IMR-90 (cell line): ENCODE data around the gene RAD51AP1. TPM values are rescaled to one million over a fixed set of nuclear protein-coding genes. Genes with fewer than 3 reads are reported as not detected.
A peak's percentile ranks its signal among the peaks of the same experiment; 100 is the strongest.

Experiments used
- ATAC-seq: fragments of 200-7000 bp; cut with Tn5 transposase; 2 replicates; pipeline ENCODE4 v1.9.1; 2020; ENCODE audit warnings: low read depth, mild to moderate bottlenecking, moderate library complexity
- BruUV-seq: library from RNA; stranded (reverse); fragments of 400-500 nt; replicated peaks from 2 replicates; lab custom pipeline; 2021; lab: Mats Ljungman, UMichigan
- CTCF ChIA-PET: fragments of 300-600 bp; formaldehyde crosslinking; extraction: SDS; loops from one replicate; lab custom pipeline; 2021; ENCODE audit warnings: antibody characterized with exemption; lab: Yijun Ruan, JAX
- POLR2A ChIA-PET: fragments of 300-600 bp; sonication (Branson Sonifier 250); formaldehyde crosslinking; loops from one replicate; lab custom pipeline; 2022; ENCODE audit warnings: antibody characterized with exemption; ENCODE audit not compliant: unreplicated experiment; lab: Charles Lee
- DNase-seq: peaks from one replicate; pipeline ENCODE4 v3.0.0; 2013
- H2AFZ ChIP-seq: replicated peaks from 2 replicates; pipeline ENCODE3; 2013; ENCODE audit warnings: low read length, mild to moderate bottlenecking; ENCODE audit not compliant: poor library complexity
- H2AK5ac ChIP-seq: 2 replicates; pipeline ENCODE4 v1.6.1; 2013; ENCODE audit warnings: low read depth, low read length, inconsistent platforms
- H2AK9ac ChIP-seq: replicated peaks from 2 replicates; pipeline ENCODE3; 2013; ENCODE audit warnings: mild to moderate bottlenecking, low read depth, low read length, moderate library complexity; ENCODE audit not compliant: poor library complexity
- H2BK120ac ChIP-seq: 2 replicates; pipeline ENCODE4 v1.6.1; 2013; ENCODE audit warnings: low read depth, low read length, inconsistent platforms
- H2BK15ac ChIP-seq: 3 replicates; pipeline ENCODE4 v1.6.1; 2013; ENCODE audit warnings: low read depth, low read length, inconsistent platforms
- H2BK20ac ChIP-seq: 2 replicates; pipeline ENCODE4 v1.6.1; 2013; ENCODE audit warnings: low read depth, mild to moderate bottlenecking, inconsistent platforms, low read length, moderate library complexity
- H2BK5ac ChIP-seq: 2 replicates; pipeline ENCODE4 v1.6.1; 2013; ENCODE audit warnings: mild to moderate bottlenecking, low read depth, low read length, inconsistent platforms; ENCODE audit not compliant: poor library complexity, severe bottlenecking
- H3K14ac ChIP-seq: replicated peaks from 2 replicates; pipeline ENCODE4 v1.6.1; 2013; ENCODE audit warnings: low read depth, low read length, inconsistent platforms
- H3K18ac ChIP-seq: 2 replicates; pipeline ENCODE4 v1.6.1; 2013; ENCODE audit warnings: low read depth, low read length, control low read depth
- H3K23ac ChIP-seq: 2 replicates; pipeline ENCODE4 v1.6.1; 2013; ENCODE audit warnings: low read depth, low read length, inconsistent platforms
- H3K27ac ChIP-seq: 2 replicates; pipeline ENCODE4 v1.5.1; 2013; ENCODE audit warnings: mild to moderate bottlenecking, control low read depth, low read length; ENCODE audit not compliant: insufficient read depth
- H3K27me3 ChIP-seq: 2 replicates; pipeline ENCODE4 v1.6.1; 2013; ENCODE audit warnings: low read length; ENCODE audit not compliant: control insufficient read depth, insufficient read depth
- H3K36me3 ChIP-seq: 2 replicates; pipeline ENCODE4 v1.6.1; 2013; ENCODE audit warnings: low read length, mixed read lengths; ENCODE audit not compliant: control insufficient read depth, insufficient read depth
- H3K4ac ChIP-seq: 2 replicates; pipeline ENCODE4 v1.6.1; 2013; ENCODE audit warnings: low read depth, low read length, inconsistent platforms
- H3K4me1 ChIP-seq: 2 replicates; pipeline ENCODE4 v1.6.1; 2013; ENCODE audit warnings: low read length, mixed read lengths; ENCODE audit not compliant: control insufficient read depth, insufficient read depth
- H3K4me2 ChIP-seq: 2 replicates; pipeline ENCODE4 v1.6.1; 2013; ENCODE audit warnings: low read depth, mild to moderate bottlenecking, control low read depth, low read length, moderate library complexity
- H3K4me3 ChIP-seq: 2 replicates; pipeline ENCODE4 v1.5.1; 2013; ENCODE audit warnings: low read depth, mild to moderate bottlenecking, control low read depth, low read length, moderate library complexity; ENCODE audit not compliant: insufficient read depth
- H3K56ac ChIP-seq: 2 replicates; pipeline ENCODE4 v1.6.1; 2013; ENCODE audit warnings: low read length, inconsistent platforms; ENCODE audit not compliant: insufficient read depth; ENCODE audit errors: extremely low read depth
- H3K79me1 ChIP-seq, 2 experiments: 2 replicates each; pipeline ENCODE4 v1.6.1; 2013; ENCODE audit warnings: low read length in 2 of 2, inconsistent platforms in 1 of 2, low read depth in 1 of 2
- H3K9ac ChIP-seq: 2 replicates; pipeline ENCODE4 v1.6.1; 2013; ENCODE audit warnings: low read depth, low read length, control low read depth
- H3K9me1 ChIP-seq: 2 replicates; pipeline ENCODE4 v1.6.1; 2013; ENCODE audit warnings: low read length, inconsistent platforms; ENCODE audit not compliant: insufficient read depth
- H3K9me3 ChIP-seq: 2 replicates; pipeline ENCODE4 v1.6.1; 2013; ENCODE audit warnings: low read length; ENCODE audit not compliant: control insufficient read depth, insufficient read depth
- H4K20me1 ChIP-seq: 2 replicates; pipeline ENCODE4 v1.6.1; 2013; ENCODE audit warnings: low read length, inconsistent platforms; ENCODE audit not compliant: insufficient read depth
- H4K5ac ChIP-seq: 2 replicates; pipeline ENCODE4 v1.6.1; 2013; ENCODE audit warnings: mild to moderate bottlenecking, low read depth, low read length, control low read depth
- H4K8ac ChIP-seq, 2 experiments: 2 replicates each; pipeline ENCODE4 v1.6.1; 2013; ENCODE audit warnings: low read depth in 2 of 2, low read length in 2 of 2, control low read depth in 1 of 2, inconsistent platforms in 1 of 2
- H4K91ac ChIP-seq: 2 replicates; pipeline ENCODE4 v1.6.1; 2013; ENCODE audit warnings: low read depth, low read length, inconsistent platforms; ENCODE audit not compliant: insufficient read depth
- POLR2A ChIP-seq: IDR thresholded peaks from 2 replicates; pipeline ENCODE4 v1.6.1; 2012; ENCODE audit warnings: mild to moderate bottlenecking, low read depth, low read length
- RFX5 ChIP-seq: IDR thresholded peaks from 2 replicates; pipeline ENCODE4 v1.8.0; 2012; ENCODE audit warnings: low read depth, mild to moderate bottlenecking, low read length, moderate library complexity
- SMC3 ChIP-seq: fragments of 150-350 bp; IDR thresholded peaks from 2 replicates; pipeline ENCODE4 v1.6.1; 2016; ENCODE audit warnings: low read depth, mild to moderate bottlenecking, antibody characterized with exemption, low read length, moderate library complexity
- WGBS, 2 experiments: methylation state at CpG; one replicate each; pipeline versions ENCODE4 v1.1.5 to v1.1.7; 2013; ENCODE audit warnings: missing lambda C conversion rate in 2 of 2; ENCODE audit not compliant: insufficient read length in 1 of 2; ENCODE audit errors: extremely low coverage in 2 of 2; 5-methylcytosine and 5-hydroxymethylcytosine counted together
- dilution Hi-C: fragments of 300-500 bp; cut with HindIII; formaldehyde crosslinking; loops from one replicate; pipeline ENCODE4 v1.14.3; 2018; ENCODE audit warnings: low sequenced_read_pairs; ENCODE audit not compliant: unreplicated experiment
- in situ Hi-C: fragments of 300-500 bp; cut with MboI; formaldehyde crosslinking; loops from 3 replicates; pipeline ENCODE4 v1.14.3; 2019; ENCODE audit warnings: low sequenced_read_pairs, inconsistent platforms, mixed read lengths
- intact Hi-C: fragments of 100-400 bp; cut with micrococcal nuclease; formaldehyde crosslinking; loops from 2 replicates; pipeline ENCODE4 v1.10.0; 2022
- polyA plus RNA-seq, 3 experiments: library from polyadenylated mRNA; depleted of rRNA; stranded (reverse); fragments of >200 nt; gene quantifications; 2 replicates each; pipeline ENCODE4 v1.2.3, GENCODE V29; 2012; ENCODE audit warnings: low replicate concordance in 1 of 3
- total RNA-seq: library from RNA; depleted of rRNA; stranded (reverse); fragments of >200 nt; gene quantifications from 2 replicates; pipeline ENCODE4 v1.2.3, GENCODE V29; 2012
- TF ChIP-seq, protein P1 (sequence below): conservative IDR thresholded peaks from 2 replicates; pipeline ENCODE4 v1.5.1; 2012; ENCODE audit warnings: mild to moderate bottlenecking, low read depth, low read length, improper control_type of control experiment

The RAD51AP1 gene
- total and polyA plus RNA-seq, 2 of the 4 experiments (the other 2 are of a cell fraction) = 6.5 to 10.2 TPM

DNA sequence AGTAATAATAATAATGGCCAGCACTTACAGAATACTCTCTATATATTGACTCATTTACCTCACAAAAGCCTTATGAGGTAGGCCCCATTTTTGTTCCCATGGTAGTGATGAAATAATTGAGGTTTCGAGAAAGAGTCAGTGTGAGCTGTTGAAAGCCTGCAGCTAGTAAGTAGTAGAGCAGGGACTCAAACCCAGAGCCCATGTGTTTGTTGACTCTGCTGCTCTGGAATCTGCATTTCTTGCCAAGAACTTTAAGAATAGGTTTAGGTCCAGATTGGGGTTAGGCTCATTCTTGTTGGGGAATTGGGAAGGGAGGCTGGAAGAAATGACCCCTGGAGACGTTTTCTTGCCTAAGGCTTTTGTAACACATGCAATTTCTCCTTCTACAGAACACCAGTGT is 51.3 kb downstream of the RAD51AP1 start:
- BruUV-seq = no TSS peak
- no peak for ATAC-seq
- peaks cover 6% of the 10 kb centered on the region for H3K27me3 ChIP-seq
- in situ Hi-C loops (no loop called here), intact Hi-C loops (no loop called here), dilution Hi-C loops (no loop called here)
- TF ChIP-seq, protein P1, sequence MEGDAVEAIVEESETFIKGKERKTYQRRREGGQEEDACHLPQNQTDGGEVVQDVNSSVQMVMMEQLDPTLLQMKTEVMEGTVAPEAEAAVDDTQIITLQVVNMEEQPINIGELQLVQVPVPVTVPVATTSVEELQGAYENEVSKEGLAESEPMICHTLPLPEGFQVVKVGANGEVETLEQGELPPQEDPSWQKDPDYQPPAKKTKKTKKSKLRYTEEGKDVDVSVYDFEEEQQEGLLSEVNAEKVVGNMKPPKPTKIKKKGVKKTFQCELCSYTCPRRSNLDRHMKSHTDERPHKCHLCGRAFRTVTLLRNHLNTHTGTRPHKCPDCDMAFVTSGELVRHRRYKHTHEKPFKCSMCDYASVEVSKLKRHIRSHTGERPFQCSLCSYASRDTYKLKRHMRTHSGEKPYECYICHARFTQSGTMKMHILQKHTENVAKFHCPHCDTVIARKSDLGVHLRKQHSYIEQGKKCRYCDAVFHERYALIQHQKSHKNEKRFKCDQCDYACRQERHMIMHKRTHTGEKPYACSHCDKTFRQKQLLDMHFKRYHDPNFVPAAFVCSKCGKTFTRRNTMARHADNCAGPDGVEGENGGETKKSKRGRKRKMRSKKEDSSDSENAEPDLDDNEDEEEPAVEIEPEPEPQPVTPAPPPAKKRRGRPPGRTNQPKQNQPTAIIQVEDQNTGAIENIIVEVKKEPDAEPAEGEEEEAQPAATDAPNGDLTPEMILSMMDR = no peak
- TF ChIP-seq RFX5 (no peak), POLR2A (no peak), SMC3 (no peak)
- H3K9me3 ChIP-seq = no peaks in the 10 kb centered on the region
- no peak overlapping the region for H4K91ac ChIP-seq
- H4K5ac ChIP-seq = no peak overlapping the region
- no peaks in the 10 kb centered on the region for H3K36me3 ChIP-seq
- H2BK5ac ChIP-seq = no peak overlapping the region
- H2AK5ac ChIP-seq = no peak overlapping the region
- no peaks in the 10 kb centered on the region for H3K4me1 ChIP-seq
- POLR2A ChIA-PET = no interaction called here
- H4K8ac ChIP-seq = no peak overlapping the region
- H2AK9ac ChIP-seq = no peak overlapping the region
- H3K9ac ChIP-seq = no peak overlapping the region
- no peak overlapping the region for H3K4me2 ChIP-seq
- no peak overlapping the region for H3K14ac ChIP-seq
- no peak overlapping the region for H3K4me3 ChIP-seq
- H4K20me1 ChIP-seq = no peaks in the 10 kb centered on the region
- CTCF ChIA-PET = interaction anchor here (1.3 to 1.4 kb wide), 2 partner anchors 13 to 27 kb away, joined by 3 read pairs; no protein-coding TSS in a partner anchor
- no peak overlapping the region for H3K4ac ChIP-seq
- H3K56ac ChIP-seq = no peak overlapping the region
- no peak overlapping the region for H2BK120ac ChIP-seq
- peak; percentile 3 for DNase-seq
- no peaks in the 10 kb centered on the region for H3K79me1 ChIP-seq
- H2AFZ ChIP-seq = no peak overlapping the region
- no peak overlapping the region for H2BK15ac ChIP-seq
- 0% methylated on average over 1 of the region's 2 CpGs; no CpG with 5 or more reads in 1 of the 2 experiments for WGBS, 2 experiments
- no peak overlapping the region for H3K18ac ChIP-seq
- no peaks in the 10 kb centered on the region for H3K9me1 ChIP-seq
- H3K23ac ChIP-seq = no peak overlapping the region
- H3K27ac ChIP-seq = no peak overlapping the region
- no peak overlapping the region for H2BK20ac ChIP-seq
